GM19324 (cell line): ENCODE data around the gene FTO.

Experiments used
- ATAC-seq: cut with Tn5 transposase; IDR thresholded peaks from one replicate; pipeline ENCODE4 v1.9.1; 2021; ENCODE audit warnings: mild to moderate bottlenecking, moderate library complexity; ENCODE audit not compliant: unreplicated experiment, low FRiP score

Gene FTO

GRCh38 chr16:54031107-54031760 is 327.3 kb downstream of the FTO start:
- no peak for ATAC-seq

GRCh38 chr16:54033747-54034146 is 329.8 kb downstream of the FTO start:
- ATAC-seq = no peak

GRCh38 chr16:54034684-54035083 is 330.7 kb downstream of the FTO start:
- no peak for ATAC-seq

GRCh38 chr16:54040480-54040879 is 336.5 kb downstream of the FTO start:
- no peak for ATAC-seq

- ATAC-seq = no peak
These were observed 337.0 kb downstream of the FTO start for GRCh38 chr16:54040975-54041374.

- no peak for ATAC-seq
These were observed 344.9 kb downstream of the FTO start for GRCh38 chr16:54048586-54049495.

GRCh38 chr16:54049591-54050458 is 345.9 kb downstream of the FTO start:
- no peak for ATAC-seq

- no peak for ATAC-seq
These were observed 346.7 kb downstream of the FTO start for GRCh38 chr16:54050459-54051210.

GRCh38 chr16:54051821-54052220 is 347.9 kb downstream of the FTO start:
- ATAC-seq = no peak

- no peak for ATAC-seq
These were observed 348.3 kb downstream of the FTO start for GRCh38 chr16:54052271-54052670.

- no peak for ATAC-seq
These were observed 350.2 kb downstream of the FTO start for GRCh38 chr16:54053891-54054820.

GRCh38 chr16:54055191-54055590 is 351.2 kb downstream of the FTO start:
- no peak for ATAC-seq

GRCh38 chr16:54055864-54056263 is 351.9 kb downstream of the FTO start:
- no peak for ATAC-seq

GRCh38 chr16:54056921-54057320 is 353.0 kb downstream of the FTO start:
- no peak for ATAC-seq

- ATAC-seq = no peak
These were observed 355.4 kb downstream of the FTO start for GRCh38 chr16:54059319-54059718.

- ATAC-seq = no peak
These were observed 356.9 kb downstream of the FTO start for GRCh38 chr16:54060599-54061421.

- no peak for ATAC-seq
These were observed 357.5 kb downstream of the FTO start for GRCh38 chr16:54061454-54061853.
